GM12878 (cell line): Measurements from ENCODE around the gene NOVA1.

ENCODE experiments used
- CTCF ChIP-seq, 3 experiments: IDR thresholded peaks in 2 of 3; conservative IDR thresholded peaks in 1 of 3; 2 replicates each; pipeline ENCODE4 v1.5.1; 2011; ENCODE audit warnings: low read depth in 3 of 3, low read length in 3 of 3, mild to moderate bottlenecking in 3 of 3, control low read depth in 2 of 3, moderate library complexity in 2 of 3, inconsistent platforms in 1 of 3, mixed read lengths in 1 of 3; ENCODE audit not compliant: control insufficient read depth in 2 of 3, insufficient read depth in 1 of 3; ENCODE audit errors: extremely low read depth in 1 of 3
- JUND ChIP-seq: IDR thresholded peaks from 2 replicates; pipeline ENCODE4 v1.6.1; 2012; ENCODE audit warnings: low read depth, mild to moderate bottlenecking, low read length, improper control_type of control experiment, moderate library complexity
- NR2C2 ChIP-seq: IDR thresholded peaks from 2 replicates; pipeline ENCODE4 v1.6.1; 2011; ENCODE audit warnings: borderline replicate concordance, low read depth; ENCODE audit not compliant: control insufficient read depth, insufficient read length
- NRF1 ChIP-seq: conservative IDR thresholded peaks from 2 replicates; pipeline ENCODE4 v1.6.1; 2011; ENCODE audit warnings: mild to moderate bottlenecking, low read depth, low read length, improper control_type of control experiment
- POLR2A ChIP-seq: IDR thresholded peaks from 2 replicates; pipeline ENCODE4 v1.6.1; 2011; ENCODE audit warnings: low read depth, mild to moderate bottlenecking, low read length
- POLR2AphosphoS5 ChIP-seq: IDR thresholded peaks from 2 replicates; pipeline ENCODE4 v1.6.1; 2011; ENCODE audit warnings: mild to moderate bottlenecking, low read length, inconsistent platforms
- SRF ChIP-seq, 2 experiments: IDR thresholded peaks; 2 replicates each; pipeline ENCODE4 v1.6.1; 2011; ENCODE audit warnings: low read depth in 2 of 2, low read length in 2 of 2, mild to moderate bottlenecking in 1 of 2, moderate library complexity in 1 of 2

GRCh38 chr14:26548406-26548805 lies 49.4 kb downstream of the NOVA1 start:
- no peak for TF ChIP-seq SRF (IDR thresholded peaks at IDR 0.05; ENCODE audit: low read depth in 2 of 2, low read length in 2 of 2)
- TF ChIP-seq NR2C2, result no peak
- no peak for TF ChIP-seq JUND
- TF ChIP-seq CTCF (IDR thresholded peaks at IDR 0.05 in 2 of 3, conservative IDR thresholded peaks at IDR 0.05 in 1 of 3; ENCODE audit: control insufficient read depth in 2 of 3, extremely low read depth in 1 of 3, insufficient read depth in 1 of 3, low read depth in 3 of 3, low read length in 3 of 3), result no peak
- TF ChIP-seq NRF1, result no peak
- TF ChIP-seq POLR2A, result no peak
- TF ChIP-seq POLR2AphosphoS5, result no peak
